OCI-M2 (cell line): ENCODE results near the gene PLEKHA8.

Source experiments
- DNase-seq: peaks from one replicate; lab custom pipeline; 2025; ENCODE audit not compliant: unreplicated experiment; lab: John Stamatoyannopoulos, UW

PLEKHA8 gene

DNA sequence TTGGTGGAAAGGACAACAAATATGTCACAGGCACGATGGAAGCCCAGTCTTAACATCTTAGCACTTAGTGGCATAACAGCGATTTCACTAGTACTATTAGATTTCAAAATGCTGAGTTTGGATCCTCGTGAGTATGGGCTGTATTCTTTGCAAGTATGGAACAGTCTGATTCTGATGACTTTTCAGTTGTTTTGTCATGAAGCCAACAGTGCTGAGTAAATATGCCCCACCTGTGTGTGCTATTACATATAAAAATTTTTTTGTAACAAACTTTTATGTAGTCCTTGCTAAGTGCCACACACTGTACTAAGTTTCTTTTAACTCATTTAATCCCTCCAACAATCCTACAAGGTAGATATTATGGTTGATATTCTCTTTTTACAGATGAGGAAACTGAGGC, 137.4 kb downstream of the PLEKHA8 start:
- DNase-seq = no peak

DNA sequence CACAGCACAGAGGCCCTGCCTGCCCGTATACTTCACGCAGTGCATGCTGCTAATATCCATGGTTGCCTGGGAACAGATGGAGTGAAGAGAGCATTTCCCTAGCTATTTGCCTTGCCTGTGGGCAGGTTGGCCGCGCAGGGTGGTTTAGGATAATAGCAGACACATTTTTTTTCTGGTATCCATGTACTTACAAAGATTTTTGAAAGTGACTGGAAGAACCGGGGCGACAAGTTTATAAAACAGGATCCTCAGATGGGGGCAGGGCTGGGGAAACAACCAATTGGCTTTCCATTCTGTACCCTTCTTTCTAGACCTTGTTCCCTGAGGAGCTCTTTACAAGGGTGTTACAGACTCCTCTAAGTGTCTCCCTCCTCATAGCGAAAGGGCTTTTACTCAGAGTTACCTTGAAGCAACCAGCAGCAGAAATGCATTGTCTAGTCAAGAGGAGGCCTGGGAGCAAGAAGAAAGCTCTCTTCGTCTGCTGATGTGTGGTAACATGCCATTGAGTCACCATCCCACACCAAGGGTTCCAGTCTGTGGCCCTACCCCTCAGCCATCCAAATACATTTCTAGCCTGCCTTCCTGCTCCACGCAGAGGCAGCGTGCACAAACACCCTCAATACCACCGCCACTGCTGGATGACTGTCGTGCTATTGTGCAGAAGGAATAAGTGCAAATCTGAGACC, 138.1 kb downstream of the PLEKHA8 start:
- DNase-seq = no peak

DNA sequence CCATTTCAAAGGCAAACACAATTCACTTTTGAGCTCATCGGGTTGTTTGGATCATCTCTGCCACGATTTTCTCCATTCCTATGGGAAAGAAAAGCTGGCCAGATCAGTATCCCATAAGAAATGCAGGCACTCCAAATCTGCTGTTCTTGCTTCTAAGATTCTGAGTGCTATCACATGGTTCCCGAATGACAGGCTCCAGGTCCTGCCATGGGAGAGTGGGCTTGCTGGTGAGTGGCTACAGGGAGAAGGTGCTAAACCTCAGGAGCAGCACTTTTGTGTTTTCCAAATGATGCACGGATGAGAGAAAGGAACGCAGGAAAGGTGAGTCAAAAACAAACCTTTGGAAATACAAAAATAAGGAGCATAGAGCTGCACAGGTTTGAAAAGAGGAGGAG, 138.6 kb downstream of the PLEKHA8 start:
- no peak for DNase-seq

DNA sequence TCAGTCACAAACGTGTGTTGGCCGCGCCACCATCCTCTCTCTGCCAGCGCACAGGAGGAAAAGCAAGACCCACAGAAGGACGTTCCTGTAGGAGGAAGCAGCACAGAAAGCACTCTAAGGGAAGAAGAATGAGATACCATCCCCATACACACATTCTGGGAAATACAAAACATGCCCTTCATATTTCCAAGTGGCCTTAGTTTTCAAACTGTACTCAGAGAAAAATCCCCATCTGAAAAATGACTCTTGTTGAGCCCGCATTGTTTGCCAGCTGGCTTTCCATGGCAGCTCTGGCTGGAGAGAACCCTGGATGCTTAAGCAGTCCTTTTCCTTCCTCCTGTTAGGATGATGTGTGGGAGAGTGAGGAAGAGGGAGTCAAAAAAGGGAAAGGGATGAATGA, 139.7 kb downstream of the PLEKHA8 start:
- no peak for DNase-seq

DNA sequence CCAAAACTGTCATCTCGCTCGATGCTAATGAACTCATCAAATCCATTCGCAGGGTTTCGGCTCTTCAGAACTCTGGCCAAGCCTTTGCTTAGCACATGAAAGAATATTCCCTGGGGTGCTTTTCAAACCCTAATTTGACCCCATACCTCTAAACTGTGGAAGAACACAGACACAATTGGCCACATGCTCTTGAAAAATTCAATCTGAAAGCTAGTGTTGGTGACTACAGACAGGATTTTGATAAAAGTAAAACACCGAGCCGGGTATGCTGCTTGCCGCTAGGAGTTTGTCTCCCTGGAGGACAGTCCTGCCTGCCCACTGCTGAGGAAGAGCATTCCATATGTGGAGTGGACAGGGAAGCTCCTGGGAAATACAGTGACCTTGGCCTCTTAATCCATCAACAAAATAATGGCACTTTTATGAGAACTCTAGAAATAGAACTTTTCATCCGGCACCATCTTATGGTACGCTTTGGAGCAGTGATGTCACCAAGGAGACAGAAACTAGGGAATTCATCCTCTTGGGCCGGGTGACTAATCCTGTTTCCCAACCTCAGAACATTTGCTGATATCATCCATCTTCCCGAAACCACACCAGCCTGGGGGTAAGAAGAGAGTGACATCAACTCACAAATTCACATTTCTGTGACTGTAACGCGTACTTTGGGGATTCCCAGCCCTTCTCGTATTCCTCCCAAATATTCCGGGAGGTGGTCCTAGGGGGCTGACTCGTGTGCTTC, 140.8 kb downstream of the PLEKHA8 start:
- DNase-seq = no peak

DNA sequence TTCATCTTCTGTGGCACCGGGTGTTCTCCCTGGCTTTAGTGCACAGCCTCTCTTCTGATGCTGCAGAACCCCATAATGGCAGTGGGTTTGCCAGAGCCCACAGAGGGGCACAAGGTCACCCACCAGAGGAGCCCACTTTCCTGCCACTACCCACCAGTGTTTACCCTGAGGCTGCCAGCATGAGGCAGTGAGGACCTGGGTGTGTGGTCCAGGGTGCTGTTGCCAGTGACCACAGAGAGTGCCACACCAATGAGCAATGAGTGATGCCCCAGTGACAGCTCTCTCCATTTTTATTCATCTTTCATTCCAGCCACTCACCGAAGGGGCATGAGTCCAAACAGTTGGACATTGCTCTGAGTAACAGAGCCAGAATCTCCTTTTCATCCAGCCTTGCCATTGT, 141.4 kb downstream of the PLEKHA8 start:
- no peak for DNase-seq

DNA sequence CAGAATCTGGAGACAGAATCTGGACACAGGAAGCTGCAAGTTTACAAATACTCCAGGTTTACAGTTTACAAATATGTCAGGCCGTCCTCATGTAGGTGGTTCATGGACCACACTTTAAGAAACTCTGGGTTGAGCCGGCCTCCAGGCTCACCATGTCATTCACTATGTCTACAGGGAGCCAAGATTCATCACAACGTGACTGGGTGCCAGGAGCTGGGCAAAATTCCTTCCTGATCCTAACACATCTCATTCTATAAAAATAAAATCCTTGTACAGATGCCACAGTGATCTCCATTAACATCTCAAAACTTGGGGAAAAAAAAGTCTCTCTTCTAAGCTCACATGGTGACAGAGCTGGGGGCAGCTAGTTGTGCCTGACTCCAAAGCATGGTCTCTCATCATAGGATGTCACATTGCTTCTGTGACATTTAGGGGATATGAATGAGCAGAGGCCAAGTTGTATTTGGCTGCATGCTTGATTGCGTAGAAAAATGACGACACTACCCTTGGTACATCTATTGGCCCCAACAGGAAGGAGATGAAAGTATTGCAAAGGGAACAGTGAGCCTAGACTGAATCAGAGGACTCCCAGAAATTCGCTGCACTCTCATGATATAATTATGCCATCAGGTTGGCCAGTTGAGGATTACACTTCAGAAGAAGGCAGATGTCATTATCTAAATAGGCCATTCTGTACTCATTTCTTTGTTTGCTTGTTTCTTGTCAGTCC, 142.4 kb downstream of the PLEKHA8 start:
- DNase-seq = no peak

DNA sequence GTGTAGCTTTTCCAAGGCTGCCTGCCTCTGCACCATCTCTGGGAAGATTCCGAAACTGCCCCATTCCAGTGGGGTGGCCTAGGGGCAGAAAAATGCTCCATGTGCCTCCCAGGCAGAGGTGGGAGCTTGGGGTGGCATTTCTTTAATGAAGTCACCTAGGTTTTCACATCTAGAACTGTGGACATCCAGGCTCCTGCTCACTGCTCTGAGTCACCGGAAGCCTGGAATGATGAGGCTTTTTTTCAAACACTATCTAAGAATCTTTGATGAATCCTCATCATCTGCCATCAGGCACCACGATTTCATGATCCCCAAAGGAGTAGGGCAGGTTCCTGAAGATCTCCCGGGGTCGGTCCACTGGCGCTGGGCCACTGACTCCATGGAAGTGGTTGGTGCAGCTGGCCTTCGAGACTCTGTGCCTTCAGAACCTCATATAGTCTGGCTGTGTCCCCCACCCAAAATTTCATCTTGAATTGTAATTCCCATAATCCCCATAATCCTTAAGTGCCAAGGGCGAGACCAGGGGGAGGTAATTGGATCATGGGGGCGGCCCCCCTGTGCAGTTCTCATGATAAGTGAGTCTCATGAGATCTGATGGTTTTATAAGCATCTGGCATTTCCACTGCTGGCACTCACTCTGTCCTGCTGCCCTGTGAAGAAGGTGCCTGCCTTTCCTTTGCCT, 143.7 kb downstream of the PLEKHA8 start:
- DNase-seq = no peak

DNA sequence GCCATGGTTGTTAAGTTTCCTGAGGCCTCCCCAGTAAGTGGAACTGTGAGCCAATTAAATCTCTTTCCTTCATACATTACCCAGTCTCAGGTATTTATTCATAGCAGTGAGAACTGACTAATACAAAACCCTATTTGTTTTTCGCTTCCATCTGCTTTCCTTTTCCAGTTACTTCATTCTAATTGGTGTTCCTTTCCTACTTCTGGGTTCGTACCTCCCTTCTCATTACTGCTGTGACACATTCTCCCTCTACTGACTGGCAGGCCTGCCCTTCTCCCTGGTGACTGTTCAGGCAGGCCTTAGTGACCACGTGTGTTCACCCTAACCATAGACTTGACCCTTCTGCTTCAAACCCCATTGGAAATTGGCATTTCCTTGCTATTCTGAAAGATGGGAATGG, 144.2 kb downstream of the PLEKHA8 start:
- no peak for DNase-seq

DNA sequence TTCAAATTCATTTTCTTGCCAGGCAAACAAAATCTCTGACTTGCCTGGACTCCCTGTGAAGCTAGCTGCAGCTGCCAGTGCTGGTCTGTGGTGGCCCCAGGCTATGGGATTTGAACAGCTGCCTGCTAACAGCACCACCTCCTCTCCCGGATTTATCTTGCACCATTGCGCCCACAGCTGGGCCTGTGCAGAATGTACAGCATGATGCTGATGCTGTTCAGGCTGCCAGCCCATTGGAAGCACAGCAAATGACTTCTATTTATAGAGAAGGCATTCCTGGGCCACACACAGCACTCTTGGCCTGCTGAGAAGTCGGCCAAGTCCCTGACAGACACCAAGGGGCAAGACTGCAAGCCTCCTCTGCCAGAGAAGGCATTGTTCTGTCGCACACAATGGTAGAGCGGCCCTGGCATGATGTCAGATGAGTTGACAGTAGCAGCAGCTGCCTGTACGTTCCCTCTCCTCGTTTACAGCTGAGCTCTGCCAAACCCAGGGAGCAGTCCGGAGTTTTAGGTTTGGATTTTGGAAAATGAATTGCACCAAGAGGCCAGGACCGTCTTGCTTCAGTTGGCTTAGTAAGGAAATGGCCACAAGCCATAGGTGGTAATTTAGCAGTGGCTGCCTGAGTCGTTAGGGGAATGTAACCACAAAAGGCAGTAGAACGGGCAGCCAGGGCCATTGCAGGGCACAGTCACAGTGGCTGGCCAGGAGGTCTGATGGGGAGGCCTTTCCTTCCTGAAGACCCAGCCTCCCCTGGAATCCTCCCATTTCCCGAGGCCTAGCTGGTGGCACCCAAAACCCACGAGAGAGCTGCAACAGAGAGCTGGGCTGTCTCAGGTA, 145.1 kb downstream of the PLEKHA8 start:
- DNase-seq = no peak

DNA sequence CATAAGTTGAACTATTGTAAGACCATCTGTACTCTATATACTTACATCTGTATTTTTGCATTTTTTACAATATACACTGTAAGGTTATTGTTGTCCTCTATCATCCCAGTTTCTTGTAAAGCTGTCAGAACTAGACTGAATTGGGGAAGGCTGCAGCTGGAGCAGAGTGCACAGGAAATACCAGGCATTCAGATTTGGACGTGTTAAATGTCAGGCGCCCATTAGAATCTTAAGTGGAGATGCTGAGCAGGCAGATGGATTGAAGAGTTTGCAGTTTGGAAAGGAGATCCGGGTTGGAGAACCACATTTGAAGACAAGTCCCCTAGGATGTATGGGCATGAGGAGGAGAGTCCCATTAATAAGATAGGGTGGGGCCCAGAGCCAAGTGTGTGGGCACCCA, 147.0 kb downstream of the PLEKHA8 start:
- no peak for DNase-seq

DNA sequence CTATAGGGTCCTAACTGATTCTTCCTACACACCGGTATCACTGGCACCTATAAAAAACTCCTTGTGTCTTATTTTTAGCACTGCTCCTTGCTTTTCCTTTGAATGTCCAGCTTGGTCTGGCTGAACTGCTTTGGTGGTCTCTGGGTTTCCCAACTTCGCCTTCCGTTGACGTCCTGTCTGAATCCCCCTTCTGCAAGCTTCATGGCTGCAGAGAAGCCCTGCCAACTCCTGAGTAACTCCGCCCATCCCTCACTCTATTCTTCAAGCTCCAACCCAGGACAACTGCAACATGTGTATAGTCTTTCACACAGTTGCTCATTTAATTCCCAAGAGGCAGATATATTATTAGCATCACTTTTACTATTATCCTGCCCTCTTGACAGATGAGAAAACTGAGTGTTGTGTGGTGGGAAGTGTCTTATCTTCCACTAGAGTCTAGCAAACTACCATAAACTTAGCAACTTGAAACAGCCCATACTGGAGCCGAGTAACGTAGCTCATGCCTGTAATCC, 147.5 kb downstream of the PLEKHA8 start:
- DNase-seq = no peak

DNA sequence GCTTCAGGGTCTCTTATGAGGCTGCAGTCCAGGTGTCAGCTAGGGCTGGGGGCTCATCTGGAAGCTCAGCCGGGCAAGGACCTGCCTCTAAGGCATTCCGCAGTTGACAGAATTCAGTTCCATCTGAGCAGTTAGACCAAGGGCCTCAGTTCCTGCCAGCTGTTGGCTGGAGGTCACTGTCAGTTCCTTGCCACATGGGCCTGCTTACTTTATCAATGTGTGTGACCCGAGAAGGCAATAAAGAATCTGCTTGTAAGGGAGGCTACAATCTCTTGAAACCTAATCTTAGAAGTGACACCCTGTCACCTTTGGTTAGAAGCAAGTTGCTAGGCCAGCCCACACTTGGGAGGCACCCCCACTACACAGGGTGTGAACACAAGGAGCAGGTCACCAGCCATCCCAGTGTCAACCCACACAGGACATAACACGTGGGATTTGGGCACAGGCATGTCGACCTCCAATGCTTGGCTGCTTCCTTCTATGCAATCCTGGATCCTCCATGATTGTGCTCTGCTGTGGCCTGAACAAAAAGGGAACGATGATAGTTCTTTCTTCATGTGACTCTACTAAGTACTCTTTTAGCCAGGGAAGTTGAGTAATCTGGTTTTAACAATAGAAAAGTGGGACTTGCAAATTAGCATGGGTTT, 148.4 kb downstream of the PLEKHA8 start:
- DNase-seq = no peak

DNA sequence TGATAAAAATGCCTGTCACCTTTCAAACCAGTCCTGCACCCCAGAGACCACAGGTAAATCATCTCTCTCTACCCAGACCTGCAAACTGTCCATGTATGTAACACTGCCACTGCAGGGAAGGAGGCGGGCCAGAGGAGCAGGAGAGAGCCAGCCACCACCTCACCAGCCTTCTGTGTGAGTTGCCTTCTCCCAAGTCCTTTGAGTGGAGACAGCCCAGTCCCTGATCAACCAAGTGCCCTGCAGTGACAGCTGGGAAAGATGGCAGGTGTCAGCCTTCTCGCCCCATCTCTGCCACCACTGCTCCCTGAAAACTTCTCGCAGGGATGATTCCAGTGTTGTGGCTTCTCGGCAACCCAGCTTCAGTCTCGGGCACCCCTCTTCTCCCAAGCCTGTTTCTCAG, 149.0 kb downstream of the PLEKHA8 start:
- DNase-seq = no peak

DNA sequence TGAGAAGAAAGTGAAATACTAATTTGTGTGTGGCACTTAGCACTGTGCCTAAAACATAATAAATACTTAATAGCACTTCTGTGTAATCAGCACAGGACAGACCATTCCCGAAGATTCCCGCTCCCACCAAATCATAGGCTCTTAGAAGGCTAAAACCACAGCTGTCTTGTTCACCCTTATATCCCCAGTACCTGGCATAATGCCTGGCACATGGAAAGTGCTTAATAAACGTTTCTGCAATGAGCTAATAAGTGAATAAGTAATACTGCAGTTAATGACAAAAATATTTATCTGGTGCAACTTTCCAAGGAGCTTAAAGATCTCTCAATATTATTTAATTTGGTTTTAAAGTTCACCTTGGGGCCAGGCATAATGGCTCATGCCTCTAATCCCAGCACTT, 149.8 kb downstream of the PLEKHA8 start:
- no peak for DNase-seq

DNA sequence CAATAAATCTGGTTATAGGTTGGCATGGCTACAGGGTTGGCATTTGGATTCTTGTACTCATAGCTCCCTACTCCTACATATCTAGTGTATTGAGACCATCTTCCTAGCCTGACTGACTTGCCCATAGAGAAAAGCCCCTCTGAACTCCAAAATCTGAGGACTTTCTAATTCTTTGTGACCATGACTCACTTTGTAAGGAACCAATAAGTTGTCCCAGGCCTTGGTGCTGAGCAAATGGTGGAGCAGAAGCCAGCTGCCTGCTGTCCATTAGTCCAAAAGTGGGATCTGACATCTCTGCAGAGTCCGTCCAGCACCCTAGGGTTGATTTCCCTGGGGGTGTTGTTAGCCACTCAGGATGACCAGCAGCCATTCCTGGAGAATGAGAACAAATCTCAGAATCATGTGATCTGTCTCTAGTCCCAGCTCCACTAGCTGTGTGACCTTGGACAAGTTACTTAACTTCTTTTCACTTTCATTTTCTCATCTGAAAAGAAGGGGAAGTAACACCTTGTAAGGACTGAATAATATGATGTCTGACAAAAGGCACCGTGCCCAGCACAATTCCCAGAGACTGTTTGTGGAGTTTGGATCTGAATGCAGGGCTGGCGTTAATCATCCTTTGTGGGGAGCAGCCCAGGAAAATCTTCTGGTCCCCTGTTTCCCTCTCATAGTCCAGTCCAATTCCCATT, 150.7 kb downstream of the PLEKHA8 start:
- no peak for DNase-seq
